PC-9 (cell line): ENCODE results near the gene TRABD2A.

Source experiments
- CTCF ChIP-seq: fragments of 200-600 bp; sonication (generic); conservative IDR thresholded peaks from 2 replicates; pipeline ENCODE4 v1.6.1; 2017; ENCODE audit warnings: mixed run types, antibody characterized with exemption, mild to moderate bottlenecking, moderate library complexity
- EZH2 ChIP-seq: fragments of 200-600 bp; sonication (generic); IDR thresholded peaks from 2 replicates; pipeline ENCODE4 v1.8.0; 2017; ENCODE audit warnings: antibody characterized with exemption, low read depth

- TF ChIP-seq EZH2: no peak
- no peak for TF ChIP-seq CTCF
These were observed 39.3 kb downstream of the TRABD2A start for GRCh38 chr2:84841577-84841976.
